ENCODE measurements around the gene MADD.

The MADD gene

GRCh38 chr11:47338396-47339241 lies 68.7 kb downstream of the MADD start:
- no peak for DNase-seq (ENCODE audit: low spot score)

DNA sequence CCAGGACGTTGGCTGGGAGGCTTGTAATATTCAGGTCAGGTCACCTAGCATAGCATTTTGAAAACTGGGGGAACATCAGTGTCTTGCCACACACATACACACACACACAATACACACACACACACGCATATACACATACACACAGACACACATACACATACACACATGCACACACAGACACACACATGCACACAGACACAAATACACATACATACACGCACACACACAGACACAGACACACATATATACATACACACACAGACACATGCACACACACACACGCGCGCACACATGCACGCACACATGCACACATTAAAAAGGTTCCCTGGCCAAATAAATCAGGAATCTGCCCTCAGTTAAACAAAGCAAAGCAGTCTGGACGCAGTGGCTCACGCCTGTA lies 70.1 kb downstream of the MADD start:
- DNase-seq (ENCODE audit: low spot score): no peak

GRCh38 chr11:47340980-47341775 lies 71.2 kb downstream of the MADD start:
- DNase-seq (ENCODE audit: low spot score): no peak

- DNase-seq (ENCODE audit: low spot score): no peak
Measured at GRCh38 chr11:47342036-47342803, 72.3 kb downstream of the MADD start.

DNA sequence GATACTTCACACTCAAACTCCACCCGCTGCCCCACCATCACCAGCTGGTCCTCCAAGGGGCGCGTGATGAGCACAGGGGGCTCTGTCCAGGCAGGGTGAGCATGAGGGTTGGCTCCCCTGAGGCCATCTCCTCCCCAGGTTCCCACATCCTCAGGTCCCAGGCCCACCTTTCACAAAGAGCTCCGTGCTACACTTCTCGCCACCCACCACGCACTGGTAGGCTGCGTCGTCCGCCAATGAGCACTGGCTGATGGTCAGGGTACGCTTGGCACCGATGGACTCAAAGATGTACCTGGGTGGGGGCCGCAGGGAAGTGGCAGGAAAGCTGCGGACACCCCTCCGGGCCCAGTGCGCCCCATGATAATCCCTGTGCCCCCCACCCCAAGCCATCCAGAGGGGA lies 72.9 kb downstream of the MADD start:
- no peak for DNase-seq (ENCODE audit: low spot score)

DNA sequence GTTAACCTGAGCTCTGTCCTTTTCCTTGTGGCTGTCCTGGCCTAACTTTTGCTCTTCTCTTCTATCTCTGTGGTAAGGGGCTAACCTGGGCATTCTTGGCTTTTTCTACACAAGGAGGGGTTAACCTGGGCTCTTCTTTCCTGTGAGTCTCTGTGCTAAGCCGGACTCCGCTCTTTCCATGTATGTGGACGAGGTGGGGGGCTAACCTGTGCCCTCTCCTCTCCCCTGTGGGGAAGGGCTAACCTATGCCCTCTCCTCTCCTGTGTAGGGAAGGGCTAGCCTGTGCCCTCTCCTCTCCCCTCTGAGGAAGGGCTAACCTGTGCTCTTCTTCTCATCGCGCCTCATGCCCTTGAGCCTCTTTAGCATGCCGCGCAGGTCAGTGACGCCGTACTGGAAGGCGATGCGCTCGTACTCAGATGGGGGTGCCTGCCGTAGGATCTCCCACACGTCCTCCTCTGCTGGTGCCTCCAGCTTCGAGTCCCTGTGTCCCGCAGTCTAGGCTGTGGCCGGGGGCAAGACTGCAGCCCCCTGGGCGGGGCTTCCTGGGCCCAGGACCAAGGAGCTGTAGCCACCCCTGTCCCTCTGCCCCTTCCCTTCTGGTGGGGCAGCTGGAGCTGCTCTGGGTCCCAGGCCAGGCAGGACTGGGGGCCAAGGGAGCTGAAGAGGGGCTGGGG lies 76.1 kb downstream of the MADD start:
- no peak for DNase-seq (ENCODE audit: low spot score)

GRCh38 chr11:47347137-47347536 lies 77.2 kb downstream of the MADD start:
- DNase-seq (ENCODE audit: low spot score): no peak

- no peak for DNase-seq (ENCODE audit: low spot score)
Measured at GRCh38 chr11:47348131-47348802, 78.3 kb downstream of the MADD start.

- DNase-seq (ENCODE audit: low spot score): peak; percentile 13
Measured at GRCh38 chr11:47348859-47349258, 78.9 kb downstream of the MADD start.

DNA sequence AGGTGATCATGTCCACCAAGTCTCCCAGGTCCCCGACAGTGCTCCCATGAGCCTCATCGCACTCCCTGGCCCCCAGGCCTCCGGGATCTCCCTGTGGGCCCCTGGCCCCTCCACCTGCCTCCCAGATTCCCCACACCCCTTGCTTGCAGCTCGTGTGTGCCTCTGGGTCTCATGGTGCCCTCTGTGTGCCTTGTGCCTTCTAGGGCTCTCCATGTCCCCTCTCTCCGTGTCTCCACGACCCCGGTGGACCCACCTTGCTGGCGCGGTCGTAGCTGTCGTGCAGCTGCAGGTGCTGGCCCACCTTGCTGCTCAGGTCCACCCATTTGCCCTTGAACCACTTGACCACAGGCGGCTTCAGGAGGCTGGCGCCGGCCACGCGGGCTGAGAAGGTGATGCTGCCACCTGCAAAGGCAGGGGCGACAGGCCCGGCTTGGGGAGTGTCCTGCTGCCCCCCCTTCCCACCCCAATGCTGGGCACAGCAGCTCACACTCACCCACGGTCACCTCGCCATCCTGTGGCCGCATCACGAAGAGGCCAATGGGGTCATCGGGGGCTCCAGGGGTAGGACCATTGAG lies 79.7 kb downstream of the MADD start:
- DNase-seq (ENCODE audit: low spot score): no peak

- no peak for DNase-seq (ENCODE audit: low spot score)
Measured at GRCh38 chr11:47350315-47350714, 80.4 kb downstream of the MADD start.

GRCh38 chr11:47351156-47352126 lies 81.5 kb downstream of the MADD start:
- no peak for DNase-seq (ENCODE audit: low spot score)

DNA sequence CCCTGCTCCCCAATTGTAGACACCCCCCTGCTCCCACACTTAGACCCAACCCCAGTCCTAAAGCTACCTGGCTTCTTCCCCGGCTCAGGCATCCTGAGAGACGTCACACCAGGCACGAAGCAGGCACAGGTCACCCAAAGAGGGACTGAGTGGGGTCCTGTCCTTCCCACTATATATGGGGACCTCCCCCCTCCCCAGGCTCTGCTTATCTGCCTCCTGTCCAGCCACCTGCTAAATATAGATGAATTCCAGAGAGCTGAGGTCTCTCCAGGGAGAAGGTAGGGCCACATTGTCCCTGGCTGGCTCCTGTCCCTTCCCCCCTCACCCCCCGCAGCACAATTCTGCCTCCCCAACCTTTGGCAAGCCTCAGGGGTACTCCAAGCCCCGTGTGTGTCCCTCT lies 82.6 kb downstream of the MADD start, which contains the start of gene MYBPC3:
Gene MYBPC3 (minus strand): TSS at position 147 of the 400 bp plus-strand sequence. CDS start 55 bp downstream, at position 92.
- DNase-seq (ENCODE audit: low spot score): no peak

DNA sequence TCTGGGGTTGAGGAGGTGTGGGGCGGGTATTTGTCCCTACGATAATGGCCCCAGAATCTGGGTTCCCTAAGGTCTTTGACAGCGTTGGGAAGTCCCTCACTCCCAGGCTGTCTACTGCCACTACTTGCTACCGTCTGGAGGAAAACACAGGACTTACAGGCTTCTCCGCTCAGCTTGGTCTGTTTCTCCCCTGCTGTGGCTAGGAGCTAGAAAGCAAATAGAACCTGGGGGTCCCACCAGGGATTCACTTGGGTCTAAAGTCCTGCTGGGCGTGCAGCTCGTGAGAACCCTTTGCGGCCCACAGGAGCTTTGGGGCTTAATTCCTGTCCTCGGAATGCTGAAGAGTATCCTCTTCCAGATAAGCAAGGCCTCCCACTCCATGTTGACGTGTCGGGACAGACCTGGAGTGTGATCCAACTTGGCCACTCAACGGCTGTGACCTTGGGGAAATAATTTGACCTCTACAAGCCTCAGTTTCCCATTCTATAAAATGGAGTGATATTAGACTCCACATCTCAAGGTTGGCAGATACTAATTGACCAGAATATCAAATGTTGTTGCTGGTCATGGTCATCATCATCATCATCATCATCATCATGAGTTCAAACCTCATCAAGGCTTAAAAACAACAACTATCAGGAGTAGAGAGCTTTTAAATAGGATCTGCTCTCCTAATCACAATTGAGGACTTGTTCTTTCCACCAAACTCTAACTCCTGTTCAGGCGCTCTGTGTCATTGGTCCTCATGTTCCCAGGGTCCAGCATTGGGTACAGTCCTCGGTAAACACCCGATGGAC lies 84.2 kb downstream of the MADD start:
- no peak for DNase-seq (ENCODE audit: low spot score)

GRCh38 chr11:47354913-47355282 lies 85.0 kb downstream of the MADD start:
- DNase-seq (ENCODE audit: low spot score): no peak

- peak; percentile 95 for DNase-seq (ENCODE audit: low spot score)
Measured at GRCh38 chr11:47355283-47356128, 85.6 kb downstream of the MADD start.

GRCh38 chr11:47356129-47356997 lies 86.4 kb downstream of the MADD start:
- DNase-seq (ENCODE audit: low spot score): no peak

Measured in kidney tubule cell (primary cell).